Activated CD4-positive, alpha-beta T cell treated with anti-CD3 and anti-CD28 coated beads for 36 hours (primary cell): ENCODE data around the gene FRMD3. TPM values are rescaled to one million over a fixed set of nuclear protein-coding genes. Genes with fewer than 3 reads are reported as not detected.
"Not testable (repeated sequence)": the region's sequence is repeated elsewhere in the genome, so short reads cannot be mapped to it uniquely, and the experiment has no call there.

Experiments
- ATAC-seq: fragments of 200-7000 bp; cut with Tn5 transposase; one replicate; pipeline ENCODE4 v1.10.0; 2021; ENCODE audit warnings: mild to moderate bottlenecking, moderate library complexity
- CTCF ChIA-PET: fragments of 350-600 bp; sonication (Branson Sonifier 250); formaldehyde crosslinking; loops from one replicate; lab custom pipeline; 2021; ENCODE audit warnings: antibody characterized with exemption; lab: Charles Lee
- POLR2A ChIA-PET: fragments of 350-600 bp; sonication (Branson Sonifier 250); formaldehyde crosslinking; loops from one replicate; lab custom pipeline; 2021; ENCODE audit warnings: antibody characterized with exemption, inconsistent platforms; lab: Charles Lee
- DNase-seq: peaks from one replicate; pipeline ENCODE4 v3.0.0-alpha.2; 2020
- H3K27ac Mint-ChIP-seq: one replicate; pipeline ENCODE4 v1.8.0; 2021; ENCODE audit warnings: mixed read lengths
- H3K27me3 Mint-ChIP-seq: one replicate; pipeline ENCODE4 v1.8.0; 2021; ENCODE audit warnings: mixed read lengths
- H3K36me3 Mint-ChIP-seq: one replicate; pipeline ENCODE4 v1.8.0; 2021; ENCODE audit warnings: low read depth, mixed read lengths
- H3K4me1 Mint-ChIP-seq: one replicate; pipeline ENCODE4 v1.8.0; 2021; ENCODE audit warnings: mixed read lengths
- H3K4me3 Mint-ChIP-seq: one replicate; pipeline ENCODE4 v1.8.0; 2021; ENCODE audit warnings: mild to moderate bottlenecking, moderate library complexity, mixed read lengths
- H3K9me3 Mint-ChIP-seq: one replicate; pipeline ENCODE4 v1.8.0; 2021; ENCODE audit warnings: low read depth, mixed read lengths
- intact Hi-C, 2 experiments: fragments of 100-400 bp; cut with DNase I in 1 of 2; cut with micrococcal nuclease in 1 of 2; formaldehyde crosslinking; loops; one replicate each; pipeline versions ENCODE4 v1.14.2 to v1.15.1; 2022 to 2024; cut with DNase I, micrococcal nuclease
- total RNA-seq, 2 experiments: library from RNA; stranded (reverse); gene quantifications; one replicate each; pipeline ENCODE4 v1.2.3, GENCODE V29; 2021

FRMD3 gene
- total RNA-seq, 2 experiments from 2014 or later, result 0.35 to 0.46 TPM

- CTCF ChIA-PET, result no interaction called here
- no peak for ATAC-seq
- no peaks in the 10 kb centered on the region for H3K9me3 Mint-ChIP-seq
- POLR2A ChIA-PET, result no interaction called here
- no peak overlapping the region for H3K4me3 Mint-ChIP-seq
- no peaks in the 10 kb centered on the region for H3K36me3 Mint-ChIP-seq
- H3K4me1 Mint-ChIP-seq, result no peaks in the 10 kb centered on the region
- intact Hi-C loops, result no loop called here
- no peak for DNase-seq
- H3K27ac Mint-ChIP-seq, result no peak overlapping the region
- H3K27me3 Mint-ChIP-seq, result peaks cover 6% of the 10 kb centered on the region
Observed at GRCh38 chr9:83521411-83521810, 16.8 kb downstream of the FRMD3 start.

- DNase-seq, result no peak
- ChIA-PET CTCF (no interaction called here), POLR2A (no interaction called here)
- no peak overlapping the region for H3K4me3 Mint-ChIP-seq
- H3K9me3 Mint-ChIP-seq, result no peaks in the 10 kb centered on the region
- ATAC-seq, result no peak
- H3K36me3 Mint-ChIP-seq, result no peaks in the 10 kb centered on the region
- intact Hi-C loops, result no loop called here
- H3K27me3 Mint-ChIP-seq, result peaks cover 6% of the 10 kb centered on the region
- no peaks in the 10 kb centered on the region for H3K4me1 Mint-ChIP-seq
- no peak overlapping the region for H3K27ac Mint-ChIP-seq
Observed at GRCh38 chr9:83521011-83521410, 17.2 kb downstream of the FRMD3 start.

GRCh38 chr9:83520292-83520691 lies 17.9 kb downstream of the FRMD3 start:
- DNase-seq, result no peak
- Mint-ChIP-seq H3K27me3 (peaks cover 6% of the 10 kb centered on the region), H3K4me1 (no peaks in the 10 kb centered on the region), H3K36me3 (no peaks in the 10 kb centered on the region), H3K9me3 (no peaks in the 10 kb centered on the region), H3K4me3 (no peak overlapping the region), H3K27ac (no peak overlapping the region)
- intact Hi-C loops, result no loop called here
- POLR2A ChIA-PET, result no interaction called here
- no peak for ATAC-seq
- CTCF ChIA-PET, result interaction anchor here (1.2 kb wide), 1 partner anchor 9 kb away, joined by 4 read pairs; no protein-coding TSS in a partner anchor

- H3K4me1 Mint-ChIP-seq, CTCF ChIA-PET, DNase-seq, H3K36me3 Mint-ChIP-seq, H3K27ac Mint-ChIP-seq, POLR2A ChIA-PET, H3K9me3 Mint-ChIP-seq, H3K4me3 Mint-ChIP-seq, ATAC-seq, intact Hi-C loops, H3K27me3 Mint-ChIP-seq: not testable (repeated sequence)
Observed at GRCh38 chr9:83517980-83518379, 20.2 kb downstream of the FRMD3 start.

- intact Hi-C loops, result no loop called here
- ChIA-PET CTCF (interaction anchor here (0.7 kb wide), 1 partner anchor 16 kb away, joined by 3 read pairs; no protein-coding TSS in a partner anchor), POLR2A (no interaction called here)
- DNase-seq (no peak), ATAC-seq (no peak)
- H3K27ac Mint-ChIP-seq, result no peak overlapping the region
- no peaks in the 10 kb centered on the region for H3K4me1 Mint-ChIP-seq
- no peak overlapping the region for H3K4me3 Mint-ChIP-seq
- peaks cover 6% of the 10 kb centered on the region for H3K27me3 Mint-ChIP-seq
- H3K9me3 Mint-ChIP-seq, result no peaks in the 10 kb centered on the region
- no peaks in the 10 kb centered on the region for H3K36me3 Mint-ChIP-seq
Observed at GRCh38 chr9:83514767-83515166, 23.4 kb downstream of the FRMD3 start.

DNA sequence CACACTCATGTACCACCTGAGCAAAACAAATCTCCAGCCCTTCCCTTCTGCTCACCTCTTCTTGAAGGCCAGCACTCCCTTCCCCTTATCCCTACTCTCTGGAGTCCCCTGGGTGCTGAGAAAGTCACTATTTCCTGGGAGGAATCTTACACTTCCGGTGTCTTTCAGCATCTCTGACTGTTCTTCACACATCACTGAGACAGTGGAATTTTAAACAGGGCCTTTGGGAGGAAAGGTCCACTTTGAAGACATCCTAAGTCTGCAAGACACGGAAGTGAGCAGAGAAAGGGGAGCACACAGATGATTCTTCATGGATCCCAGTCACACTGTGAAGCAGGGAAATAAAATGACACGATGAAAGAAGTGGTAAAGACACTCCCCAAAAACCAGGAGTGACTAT lies 25.6 kb downstream of the FRMD3 start:
- CTCF ChIA-PET, result no interaction called here

DNA sequence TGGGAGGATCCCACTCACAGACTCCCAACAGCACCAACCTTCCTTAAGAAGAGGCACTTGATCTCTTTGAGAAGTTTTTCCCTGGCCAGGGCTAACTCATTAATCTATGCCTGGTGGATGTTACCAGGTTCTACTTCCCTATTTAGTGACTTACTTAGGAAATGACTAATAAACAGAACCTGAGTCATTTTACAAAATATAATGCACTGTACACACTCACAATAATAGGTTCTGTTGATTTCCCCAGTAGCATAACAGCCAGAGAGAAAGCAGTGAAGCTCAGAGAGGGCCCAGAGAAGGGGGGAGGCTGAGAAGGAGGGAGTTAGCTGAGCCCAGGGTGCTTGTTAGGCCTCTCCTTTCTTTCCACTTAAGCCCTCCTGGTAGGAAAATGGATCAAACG lies 27.1 kb downstream of the FRMD3 start:
- ATAC-seq (peak; percentile 60), DNase-seq (no peak)
- Mint-ChIP-seq H3K27ac (no peak overlapping the region), H3K27me3 (no peaks in the 10 kb centered on the region), H3K36me3 (no peaks in the 10 kb centered on the region), H3K9me3 (no peaks in the 10 kb centered on the region), H3K4me1 (peaks cover 7% of the 10 kb centered on the region), H3K4me3 (no peak overlapping the region)
- POLR2A ChIA-PET, result no interaction called here
- intact Hi-C loops, result no loop called here
- CTCF ChIA-PET, result no interaction called here

More for the DNA sequence above, 25.6 kb downstream of the FRMD3 start:
- Mint-ChIP-seq H3K9me3 (no peaks in the 10 kb centered on the region), H3K27ac (no peak overlapping the region), H3K4me1 (peaks cover 7% of the 10 kb centered on the region), H3K27me3 (peaks cover 3% of the 10 kb centered on the region), H3K4me3 (no peak overlapping the region), H3K36me3 (no peaks in the 10 kb centered on the region)
- ATAC-seq (no peak), DNase-seq (no peak)
- POLR2A ChIA-PET, result no interaction called here
- intact Hi-C loops, result no loop called here

GRCh38 chr9:83509402-83509801 lies 28.8 kb downstream of the FRMD3 start:
- Mint-ChIP-seq H3K36me3 (no peaks in the 10 kb centered on the region), H3K27me3 (no peaks in the 10 kb centered on the region), H3K9me3 (no peaks in the 10 kb centered on the region), H3K27ac (no peak overlapping the region), H3K4me1 (peaks cover 7% of the 10 kb centered on the region), H3K4me3 (no peak overlapping the region)
- ChIA-PET CTCF (no interaction called here), POLR2A (interaction anchor here (0.6 kb wide), 1 partner anchor 280 kb away, joined by 4 read pairs; no protein-coding TSS in a partner anchor)
- intact Hi-C loops, result no loop called here
- DNase-seq (no peak), ATAC-seq (no peak)

GRCh38 chr9:83508067-83508466 lies 30.1 kb downstream of the FRMD3 start:
- Mint-ChIP-seq H3K4me3 (no peak overlapping the region), H3K9me3 (no peaks in the 10 kb centered on the region), H3K27ac (no peak overlapping the region), H3K36me3 (no peaks in the 10 kb centered on the region), H3K4me1 (peaks cover 7% of the 10 kb centered on the region), H3K27me3 (no peaks in the 10 kb centered on the region)
- POLR2A ChIA-PET, result no interaction called here
- CTCF ChIA-PET, result no interaction called here
- intact Hi-C loops, result no loop called here
- no peak for DNase-seq
- peak; percentile 70 for ATAC-seq

DNA sequence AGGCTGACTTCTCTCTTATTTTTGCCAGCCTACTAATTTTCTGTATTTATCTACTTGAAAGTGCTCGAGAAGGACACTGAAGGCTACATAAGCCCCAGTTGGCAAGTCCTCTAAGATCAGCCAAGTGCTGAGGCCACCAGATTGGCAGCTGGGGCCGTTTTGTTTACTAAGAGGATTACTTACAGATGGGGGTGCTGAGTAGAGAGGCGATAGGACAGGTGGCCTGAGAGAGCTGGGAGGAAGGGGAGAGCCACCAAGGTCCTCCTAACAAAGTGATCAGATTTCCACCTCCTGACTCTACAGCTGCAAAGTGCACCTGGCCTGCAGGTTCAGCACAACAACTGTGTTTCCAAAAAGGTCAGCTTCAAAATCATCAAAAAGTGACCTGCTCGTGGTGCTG lies 32.9 kb downstream of the FRMD3 start:
- Mint-ChIP-seq H3K4me1 (peaks cover 7% of the 10 kb centered on the region), H3K9me3 (no peaks in the 10 kb centered on the region), H3K4me3 (no peak overlapping the region), H3K27ac (no peak overlapping the region), H3K36me3 (no peaks in the 10 kb centered on the region), H3K27me3 (no peaks in the 10 kb centered on the region)
- intact Hi-C loops, result no loop called here
- ATAC-seq (no peak), DNase-seq (no peak)
- CTCF ChIA-PET, result interaction anchor here (1.3 to 1.5 kb wide), 2 partner anchors 38 to 171 kb away, joined by 3 to 4 read pairs; no protein-coding TSS in a partner anchor
- POLR2A ChIA-PET, result no interaction called here

DNA sequence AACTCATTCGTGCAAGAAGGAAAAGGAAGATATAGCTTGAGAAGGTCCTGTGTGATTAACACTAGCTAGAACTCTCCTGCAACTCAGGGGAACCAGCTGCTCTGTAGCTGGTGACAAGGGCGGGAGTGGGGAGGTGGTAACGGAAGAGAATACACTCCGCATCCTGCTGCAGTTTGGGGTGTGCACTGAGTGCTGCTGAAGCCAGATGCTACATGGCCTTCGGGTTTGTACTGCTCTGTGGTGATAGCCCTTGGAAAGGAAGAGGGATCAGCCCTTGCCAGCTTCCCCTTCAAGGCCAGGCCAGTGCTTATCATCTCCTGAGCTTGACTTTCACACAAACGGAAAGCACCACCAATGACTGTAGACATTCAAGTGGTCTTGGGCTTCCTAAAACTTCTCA lies 34.3 kb downstream of the FRMD3 start:
- ChIA-PET POLR2A (no interaction called here), CTCF (no interaction called here)
- no peaks in the 10 kb centered on the region for H3K9me3 Mint-ChIP-seq
- no peaks in the 10 kb centered on the region for H3K36me3 Mint-ChIP-seq
- ATAC-seq (no peak), DNase-seq (no peak)
- H3K4me3 Mint-ChIP-seq, result no peak overlapping the region
- H3K4me1 Mint-ChIP-seq, result peaks cover 7% of the 10 kb centered on the region
- no peaks in the 10 kb centered on the region for H3K27me3 Mint-ChIP-seq
- no peak overlapping the region for H3K27ac Mint-ChIP-seq
- intact Hi-C loops, result no loop called here

GRCh38 chr9:83501565-83501964 lies 36.6 kb downstream of the FRMD3 start:
- H3K9me3 Mint-ChIP-seq, result no peaks in the 10 kb centered on the region
- H3K4me3 Mint-ChIP-seq, result no peak overlapping the region
- no peaks in the 10 kb centered on the region for H3K4me1 Mint-ChIP-seq
- H3K27me3 Mint-ChIP-seq, result no peaks in the 10 kb centered on the region
- intact Hi-C loops, result no loop called here
- DNase-seq (no peak), ATAC-seq (no peak)
- POLR2A ChIA-PET, result no interaction called here
- H3K27ac Mint-ChIP-seq, result no peak overlapping the region
- H3K36me3 Mint-ChIP-seq, result no peaks in the 10 kb centered on the region
- CTCF ChIA-PET, result no interaction called here

- CTCF ChIA-PET, result no interaction called here
- ATAC-seq, result no peak
- H3K27ac Mint-ChIP-seq, result no peak overlapping the region
- DNase-seq, result no peak
- H3K9me3 Mint-ChIP-seq, result no peaks in the 10 kb centered on the region
- no peak overlapping the region for H3K4me3 Mint-ChIP-seq
- intact Hi-C loops, result no loop called here
- no peaks in the 10 kb centered on the region for H3K36me3 Mint-ChIP-seq
- no peaks in the 10 kb centered on the region for H3K4me1 Mint-ChIP-seq
- H3K27me3 Mint-ChIP-seq, result no peaks in the 10 kb centered on the region
- POLR2A ChIA-PET, result no interaction called here
Observed at GRCh38 chr9:83497441-83497840, 40.8 kb downstream of the FRMD3 start.
